Activated T-cell treated with anti-CD3 and anti-CD28 coated beads for 24 hours (primary cell): Measurements from ENCODE around the gene CSNK2A3.
"Not testable (repeated sequence)": the region's sequence is repeated elsewhere in the genome, so short reads cannot be mapped to it uniquely, and the experiment has no call there.

Experiments
- DNase-seq: peaks from one replicate; pipeline ENCODE4 v3.0.0-alpha.2; 2020; ENCODE audit warnings: low read depth

CSNK2A3 gene

GRCh38 chr11:11352878-11353277, at the start of gene CSNK2A3:
CSNK2A3 (minus strand) TSS chr11:11353250; CDS start chr11:11353119, 131 bp downstream.
- DNase-seq: not testable (repeated sequence)

GRCh38 chr11:11401960-11402535, 49.0 kb upstream of the CSNK2A3 start:
- DNase-seq: no peak

GRCh38 chr11:11400635-11401232, 47.7 kb upstream of the CSNK2A3 start:
- no peak for DNase-seq

DNA sequence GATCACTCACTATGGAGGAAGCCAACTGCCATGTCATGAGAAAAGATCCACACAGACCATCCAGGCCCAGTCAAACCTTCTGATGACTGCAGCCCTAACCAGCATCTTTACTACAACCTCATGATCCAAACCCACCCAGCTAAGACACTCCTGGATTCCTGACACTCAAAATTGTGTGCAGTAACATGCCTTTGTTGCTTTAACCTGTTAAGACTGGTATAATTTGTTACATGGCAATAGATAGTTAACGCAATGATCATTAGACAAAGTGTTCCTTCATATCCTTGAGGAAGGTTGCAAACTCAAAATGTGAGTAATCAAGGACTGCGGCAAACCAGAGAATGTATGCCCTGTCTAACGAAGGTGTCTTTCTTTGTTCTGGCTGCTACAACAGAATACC, 47.1 kb upstream of the CSNK2A3 start:
- no peak for DNase-seq

DNA sequence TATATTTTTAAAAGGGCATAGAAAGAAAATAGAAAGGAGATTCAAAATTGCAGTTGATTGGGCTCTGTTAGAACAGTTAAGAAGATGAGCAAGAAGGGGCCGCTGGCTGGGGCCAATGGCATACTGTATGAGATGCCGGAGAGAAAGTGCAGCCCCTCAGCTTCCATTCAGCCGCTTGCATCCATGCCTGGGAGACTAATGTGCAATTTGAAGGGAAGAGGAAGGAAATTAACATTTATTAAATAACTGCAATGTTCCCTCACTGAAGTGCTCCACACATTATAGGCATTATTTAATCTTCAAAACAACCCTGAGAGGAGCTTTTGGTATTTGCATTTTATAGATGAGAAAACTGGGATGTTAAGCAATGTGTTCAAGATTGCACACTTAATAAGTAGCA, 44.7 kb upstream of the CSNK2A3 start:
- DNase-seq: no peak

DNA sequence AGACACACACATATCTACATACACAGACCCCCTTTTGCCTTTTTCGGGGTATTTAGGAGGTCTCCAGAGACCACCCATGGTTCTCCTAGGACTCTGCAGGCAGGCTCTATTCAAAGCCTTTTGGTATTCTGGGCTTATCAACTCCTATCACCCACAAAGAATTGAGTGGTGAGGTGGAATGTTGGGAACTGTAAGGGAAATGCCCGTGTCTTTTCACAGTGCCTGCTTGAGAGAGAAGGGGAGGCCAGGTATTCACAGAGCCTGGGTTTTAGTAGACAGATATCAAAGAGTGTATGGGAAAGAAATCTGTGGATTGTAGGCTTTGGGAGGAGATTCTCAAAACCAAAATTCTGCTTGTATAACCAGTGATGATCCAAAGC, 44.0 kb upstream of the CSNK2A3 start:
- DNase-seq: no peak

- no peak for DNase-seq
These were observed 43.4 kb upstream of the CSNK2A3 start for GRCh38 chr11:11396301-11397035.

- no peak for DNase-seq
These were observed 42.1 kb upstream of the CSNK2A3 start for GRCh38 chr11:11395126-11395525.

DNA sequence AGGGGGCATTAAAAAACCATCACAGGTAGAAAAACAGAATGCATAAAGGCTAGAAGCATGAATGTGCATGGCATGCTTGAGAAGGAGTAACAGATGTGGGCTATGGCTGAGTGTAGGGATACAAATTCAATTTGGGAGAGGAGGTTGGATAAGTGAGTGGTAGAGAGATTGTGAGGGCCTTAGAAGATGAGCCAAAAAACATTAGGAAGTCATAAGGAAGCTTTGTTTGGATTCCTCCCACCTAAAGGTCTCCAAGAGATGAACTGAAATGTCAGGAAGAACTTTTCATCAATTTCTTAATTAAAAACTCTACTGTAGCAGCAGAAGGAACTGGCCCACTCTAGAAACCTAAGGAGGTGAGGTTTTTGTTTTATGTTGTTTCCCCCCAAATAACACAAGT, 41.2 kb upstream of the CSNK2A3 start:
- DNase-seq: no peak

DNA sequence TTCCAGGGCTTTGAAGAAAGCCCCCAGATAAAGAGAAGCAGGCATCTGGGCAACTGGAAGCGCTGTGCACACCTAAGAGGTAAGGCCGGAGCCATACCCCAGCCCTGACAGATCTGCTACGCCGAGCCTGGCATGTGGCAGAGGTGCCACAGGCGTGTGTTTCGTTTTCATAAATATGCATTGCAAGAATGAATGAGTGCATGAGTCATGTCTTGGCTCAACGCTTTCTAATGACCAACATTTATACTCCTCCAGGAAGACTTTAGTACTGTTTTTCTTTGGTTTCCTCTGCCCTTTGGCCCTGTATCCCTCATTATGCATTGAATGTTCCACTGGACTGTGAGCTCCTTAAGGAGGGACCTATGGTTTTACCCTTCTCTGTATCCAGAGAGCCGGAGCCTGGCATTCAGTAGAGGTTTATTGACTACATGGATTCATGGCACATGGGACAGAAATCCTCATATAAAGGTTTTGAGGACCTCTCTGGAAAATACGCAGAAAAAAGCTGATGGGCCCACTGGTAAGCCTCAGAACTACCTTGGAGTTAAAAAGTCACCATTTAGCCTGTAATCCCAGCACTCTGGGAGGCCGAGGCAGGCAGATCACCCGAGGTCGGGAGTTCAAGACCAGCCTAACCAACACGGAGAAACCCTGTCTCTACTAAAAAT, 38.9 kb upstream of the CSNK2A3 start:
- DNase-seq: no peak

DNA sequence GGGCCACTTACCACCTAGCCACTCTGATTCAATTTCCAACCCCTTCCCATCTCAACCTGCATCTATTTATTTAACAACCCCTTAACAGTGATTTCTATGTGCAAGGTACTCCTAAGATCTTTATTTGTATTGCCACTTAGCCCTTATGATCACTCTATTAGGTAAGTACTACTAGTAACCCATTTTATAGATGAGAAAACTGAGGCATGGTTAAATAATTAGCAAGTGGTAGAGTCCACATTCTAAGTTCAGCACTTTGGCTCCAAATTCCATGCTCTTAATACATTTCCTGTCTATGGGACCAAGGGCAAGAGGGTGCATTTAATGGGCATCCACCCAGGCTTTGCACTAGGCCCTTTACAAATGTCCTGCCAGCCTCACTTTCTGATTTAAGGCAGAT, 38.1 kb upstream of the CSNK2A3 start:
- DNase-seq: no peak

DNA sequence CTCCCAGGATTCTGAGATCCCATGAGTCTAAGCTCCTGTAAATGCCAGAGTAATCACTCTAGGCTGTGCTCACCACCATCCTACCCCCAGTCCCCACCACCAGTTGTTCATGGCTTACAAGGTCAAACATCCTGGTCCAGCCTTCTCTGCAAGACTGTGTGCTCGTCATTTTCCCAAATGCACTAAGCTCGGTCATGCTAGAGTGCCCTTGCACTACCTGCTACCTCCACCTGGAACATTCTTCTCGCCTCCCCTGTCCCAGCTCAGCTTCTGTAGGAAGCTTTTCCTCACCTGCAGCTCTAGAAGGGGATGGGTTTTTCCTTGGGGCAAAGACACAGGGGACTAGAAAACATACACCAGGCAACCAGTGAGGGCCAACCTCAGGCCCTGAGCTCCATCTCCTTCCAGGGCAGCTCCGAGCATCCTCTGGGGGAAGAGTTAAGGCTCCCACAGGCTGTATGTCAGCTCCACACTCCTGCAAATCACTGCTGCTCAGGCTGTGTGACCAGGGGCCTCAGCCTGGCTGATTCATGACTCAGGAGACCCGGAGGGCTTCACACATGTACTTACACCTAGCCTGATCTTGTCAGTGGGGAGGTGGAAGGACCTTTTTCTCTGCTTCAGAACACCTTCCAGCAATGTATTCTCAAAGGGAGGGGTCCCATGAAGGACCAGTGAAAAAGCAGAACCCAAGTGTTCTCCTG, 37.2 kb upstream of the CSNK2A3 start:
- DNase-seq: no peak

- no peak for DNase-seq
These were observed 36.2 kb upstream of the CSNK2A3 start for GRCh38 chr11:11389238-11389637.

- no peak for DNase-seq
These were observed 34.7 kb upstream of the CSNK2A3 start for GRCh38 chr11:11387622-11388305.

DNA sequence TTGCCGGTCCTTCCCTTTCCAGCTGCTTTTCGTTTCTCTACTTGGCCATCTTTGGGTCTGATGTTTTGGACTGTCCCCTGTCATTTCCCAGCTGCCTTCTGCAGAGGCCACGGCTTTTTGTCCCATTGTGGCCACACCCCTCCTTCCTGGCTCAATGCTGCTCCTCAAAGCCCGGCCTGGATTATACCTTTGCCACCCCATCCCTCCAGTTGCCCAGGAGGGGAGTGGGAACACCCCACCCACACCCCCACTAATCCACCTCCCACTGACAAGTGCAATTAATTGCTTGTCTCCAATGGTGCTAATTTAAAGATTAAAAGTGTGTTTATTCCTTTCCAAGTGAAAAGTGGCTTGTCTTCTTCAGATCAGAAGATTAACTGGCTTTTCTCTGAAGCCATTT, 34.2 kb upstream of the CSNK2A3 start:
- DNase-seq: no peak

DNA sequence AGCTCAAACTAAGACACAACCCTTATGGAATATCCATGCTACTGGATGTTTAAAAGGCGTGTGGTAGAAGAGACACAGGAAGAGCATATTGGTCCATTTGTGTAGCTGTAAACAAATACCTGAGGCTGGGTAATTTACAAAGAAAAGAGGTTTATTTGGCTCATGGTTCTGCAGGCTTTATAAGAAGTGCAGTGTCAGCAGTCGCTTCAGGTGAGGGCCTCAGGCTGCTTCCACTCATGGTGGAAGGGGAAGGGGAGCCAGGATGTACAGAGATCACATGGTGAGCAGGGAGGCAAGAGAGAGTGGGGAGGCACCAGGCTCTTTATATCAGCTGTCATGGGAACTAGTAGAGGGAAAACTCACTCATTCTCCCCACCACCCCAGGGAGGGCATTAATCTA, 31.8 kb upstream of the CSNK2A3 start:
- DNase-seq: no peak

DNA sequence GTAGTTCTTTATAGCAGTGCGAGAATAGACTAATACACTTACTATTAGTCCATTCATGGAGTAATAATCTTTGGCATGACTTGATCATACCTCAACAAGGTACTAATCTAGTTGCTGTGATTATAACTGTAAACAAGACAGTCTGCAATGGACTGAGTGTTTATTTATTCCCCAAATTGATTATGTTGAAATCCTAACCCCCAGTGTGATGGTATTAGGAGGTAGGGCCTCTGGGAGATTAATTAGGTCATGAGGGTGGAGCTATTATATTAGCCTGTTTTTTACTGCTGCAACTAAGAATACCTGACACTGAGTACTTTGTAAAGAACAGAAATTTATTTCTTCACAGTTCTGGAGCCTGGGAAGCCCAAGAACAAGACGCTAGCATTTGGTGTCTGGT, 30.9 kb upstream of the CSNK2A3 start:
- DNase-seq: no peak

DNA sequence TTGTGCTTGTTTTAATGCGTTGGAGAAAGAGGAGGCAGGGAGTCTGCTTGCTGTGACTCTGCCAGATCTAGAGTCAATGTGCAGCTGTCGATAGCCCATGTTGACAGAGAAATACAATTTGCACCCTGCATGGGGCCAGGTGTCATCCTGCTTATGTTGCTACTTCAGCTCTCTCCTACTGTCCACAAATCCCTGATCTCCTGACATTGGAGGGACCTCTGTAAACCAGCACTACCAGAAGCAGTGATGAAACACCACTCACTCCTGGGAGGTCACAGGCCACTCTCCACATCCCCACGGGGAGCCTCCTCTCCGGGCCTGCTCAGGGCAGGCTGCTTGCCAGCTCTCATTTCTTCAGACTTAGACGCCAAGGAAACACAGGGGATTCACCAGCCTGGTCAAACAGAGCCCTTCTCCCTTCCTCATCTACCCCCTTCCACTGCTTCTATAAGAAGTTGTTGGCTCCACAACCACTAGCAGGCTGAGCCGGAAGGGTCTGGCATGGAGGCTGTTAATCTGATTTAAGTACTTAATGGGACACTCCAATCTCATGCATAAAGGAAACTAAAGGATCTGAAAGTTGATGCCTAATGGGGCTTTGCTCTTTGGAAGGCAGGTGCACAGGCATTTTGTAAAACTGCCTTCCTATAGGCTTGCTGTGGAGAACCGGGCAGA, 29.9 kb upstream of the CSNK2A3 start:
- no peak for DNase-seq

DNA sequence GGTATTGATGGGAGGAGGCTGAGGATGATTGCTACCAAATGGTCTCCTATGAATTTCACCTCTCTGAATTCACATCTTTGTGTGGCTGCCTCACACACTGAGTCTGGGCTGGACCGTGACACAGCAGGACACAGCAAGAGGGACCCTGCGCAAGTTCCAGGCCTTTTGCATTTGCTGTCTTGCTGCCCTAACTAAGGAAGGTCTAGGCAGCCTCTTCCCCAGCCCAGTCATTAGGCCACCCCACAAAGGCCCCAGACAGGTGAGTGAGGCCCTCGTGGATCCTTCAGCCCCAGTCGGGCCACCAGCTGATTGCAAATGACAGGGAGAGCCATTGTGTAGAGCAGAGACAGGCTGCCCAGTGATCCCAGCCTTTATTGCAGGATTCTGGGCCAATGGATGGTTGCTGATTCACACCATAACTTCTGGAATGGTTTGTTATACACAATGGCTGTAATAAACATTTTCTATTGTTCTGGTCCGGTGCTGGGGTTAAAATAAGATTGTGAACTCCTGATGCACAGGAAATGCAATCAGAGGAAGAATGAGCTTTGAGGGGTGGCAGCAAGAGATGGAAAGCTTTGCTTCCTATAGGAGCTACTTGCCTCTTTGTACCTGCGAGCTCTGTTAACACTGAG, 28.5 kb upstream of the CSNK2A3 start:
- no peak for DNase-seq

GRCh38 chr11:11380883-11381282, 27.8 kb upstream of the CSNK2A3 start:
- DNase-seq: no peak

DNA sequence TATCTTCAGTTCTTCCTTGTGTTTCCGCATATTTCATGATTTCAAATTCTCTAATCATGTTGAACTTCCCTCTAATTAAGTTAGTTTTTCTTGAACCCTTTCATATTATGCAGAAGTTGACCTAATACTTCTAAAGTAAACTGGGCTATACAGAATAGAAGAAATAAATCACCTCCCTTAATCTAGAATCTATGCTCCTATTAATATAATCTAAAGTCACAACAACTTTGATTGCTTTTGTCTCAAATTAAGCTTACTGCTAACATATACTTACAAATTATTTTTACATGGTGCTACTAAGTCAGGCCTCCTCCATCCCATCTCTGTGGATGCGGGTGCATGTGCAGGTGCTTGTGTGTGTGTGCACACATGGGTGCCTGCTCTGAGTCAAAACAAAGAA, 27.3 kb upstream of the CSNK2A3 start:
- DNase-seq: no peak
